ENCODE results near the gene FRMD4A. TPM values are rescaled to one million over a fixed set of nuclear protein-coding genes. Genes with fewer than 3 reads are reported as not detected.
"Not testable (repeated sequence)": the region's sequence is repeated elsewhere in the genome, so short reads cannot be mapped to it uniquely, and the experiment has no call there.

The FRMD4A gene
- polyA plus RNA-seq, 1 donor (not counting 4 experiments of a cell fraction or from before 2014, with no cell fraction given) = 12.9 TPM

GRCh38 chr10:14068601-14069250 is 262.0 kb downstream of the FRMD4A start:
- H3K9me1 ChIP-seq (ENCODE audit: control insufficient read depth, extremely low read depth, insufficient read depth, low read length) = no peaks in the 10 kb centered on the region
- H4K20me1 ChIP-seq (ENCODE audit: control insufficient read depth, extremely low read depth, insufficient read depth, low read length) = no peaks in the 10 kb centered on the region
- H3K4me2 ChIP-seq (ENCODE audit: control insufficient read depth, extremely low read depth, insufficient read depth, low read depth, low read length) = no peak overlapping the region
- H2AFZ ChIP-seq (ENCODE audit: control insufficient read depth, low read length) = no peak overlapping the region
- peaks cover 5% of the 10 kb centered on the region for H3K27me3 ChIP-seq (ENCODE audit: control insufficient read depth, extremely low read depth, insufficient read depth, low read length)
- peaks cover 2% of the 10 kb centered on the region for H3K4me1 ChIP-seq (ENCODE audit: control insufficient read depth, extremely low read depth, insufficient read depth, low read length)
- H3K79me2 ChIP-seq (ENCODE audit: control insufficient read depth, insufficient read depth, low read length) = no peaks in the 10 kb centered on the region
- H3K4me3 ChIP-seq (ENCODE audit: control insufficient read depth in 2 of 3, extremely low read depth in 1 of 3, insufficient read depth in 2 of 3, low read depth in 1 of 3, low read length in 3 of 3) = no peak overlapping the region
- no peak overlapping the region for H3K27ac ChIP-seq (ENCODE audit: control insufficient read depth, insufficient read depth, low read length)
- no peak for TF ChIP-seq EZH2 (IDR thresholded peaks at IDR 0.05; ENCODE audit: low read length)
- TF ChIP-seq, protein P1, sequence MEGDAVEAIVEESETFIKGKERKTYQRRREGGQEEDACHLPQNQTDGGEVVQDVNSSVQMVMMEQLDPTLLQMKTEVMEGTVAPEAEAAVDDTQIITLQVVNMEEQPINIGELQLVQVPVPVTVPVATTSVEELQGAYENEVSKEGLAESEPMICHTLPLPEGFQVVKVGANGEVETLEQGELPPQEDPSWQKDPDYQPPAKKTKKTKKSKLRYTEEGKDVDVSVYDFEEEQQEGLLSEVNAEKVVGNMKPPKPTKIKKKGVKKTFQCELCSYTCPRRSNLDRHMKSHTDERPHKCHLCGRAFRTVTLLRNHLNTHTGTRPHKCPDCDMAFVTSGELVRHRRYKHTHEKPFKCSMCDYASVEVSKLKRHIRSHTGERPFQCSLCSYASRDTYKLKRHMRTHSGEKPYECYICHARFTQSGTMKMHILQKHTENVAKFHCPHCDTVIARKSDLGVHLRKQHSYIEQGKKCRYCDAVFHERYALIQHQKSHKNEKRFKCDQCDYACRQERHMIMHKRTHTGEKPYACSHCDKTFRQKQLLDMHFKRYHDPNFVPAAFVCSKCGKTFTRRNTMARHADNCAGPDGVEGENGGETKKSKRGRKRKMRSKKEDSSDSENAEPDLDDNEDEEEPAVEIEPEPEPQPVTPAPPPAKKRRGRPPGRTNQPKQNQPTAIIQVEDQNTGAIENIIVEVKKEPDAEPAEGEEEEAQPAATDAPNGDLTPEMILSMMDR (optimal IDR thresholded peaks at IDR 0.05 in 1 of 3, IDR thresholded peaks at IDR 0.05 in 1 of 3, conservative IDR thresholded peaks at IDR 0.05 in 1 of 3; ENCODE audit: extremely low read depth in 1 of 3, insufficient read depth in 2 of 3, low read length in 3 of 3) = no peak
- dilution Hi-C loops (cut with MboI; ENCODE audit: extremely low pct_ligation_motif_present, low sequenced_read_pairs) = no loop called here
- DNase-seq (ENCODE audit: low read depth, low spot score) (no peak), FAIRE-seq (no peak)
- no peaks in the 10 kb centered on the region for H3K9me3 ChIP-seq (ENCODE audit: control insufficient read depth, low read depth, low read length)
- H3K36me3 ChIP-seq (ENCODE audit: control insufficient read depth in 2 of 2, extremely low read depth in 1 of 2, insufficient read depth in 2 of 2, low read length in 2 of 2) = no peaks in the 10 kb centered on the region
- H3K9ac ChIP-seq (ENCODE audit: control insufficient read depth, extremely low read depth, insufficient read depth, low read length) = no peak overlapping the region

GRCh38 chr10:14067638-14068037 is 263.1 kb downstream of the FRMD4A start:
- dilution Hi-C loops (cut with MboI; ENCODE audit: extremely low pct_ligation_motif_present, low sequenced_read_pairs); H3K9ac ChIP-seq (ENCODE audit: control insufficient read depth, extremely low read depth, insufficient read depth, low read length); H3K27ac ChIP-seq (ENCODE audit: control insufficient read depth, insufficient read depth, low read length); H3K4me2 ChIP-seq (ENCODE audit: control insufficient read depth, extremely low read depth, insufficient read depth, low read depth, low read length); H3K36me3 ChIP-seq (ENCODE audit: control insufficient read depth in 2 of 2, extremely low read depth in 1 of 2, insufficient read depth in 2 of 2, low read length in 2 of 2); H3K27me3 ChIP-seq (ENCODE audit: control insufficient read depth, extremely low read depth, insufficient read depth, low read length); H3K4me3 ChIP-seq (ENCODE audit: control insufficient read depth in 2 of 3, extremely low read depth in 1 of 3, insufficient read depth in 2 of 3, low read depth in 1 of 3, low read length in 3 of 3); FAIRE-seq; H3K4me1 ChIP-seq (ENCODE audit: control insufficient read depth, extremely low read depth, insufficient read depth, low read length); H3K9me1 ChIP-seq (ENCODE audit: control insufficient read depth, extremely low read depth, insufficient read depth, low read length); H4K20me1 ChIP-seq (ENCODE audit: control insufficient read depth, extremely low read depth, insufficient read depth, low read length); H3K79me2 ChIP-seq (ENCODE audit: control insufficient read depth, insufficient read depth, low read length); H2AFZ ChIP-seq (ENCODE audit: control insufficient read depth, low read length); DNase-seq (ENCODE audit: low read depth, low spot score); H3K9me3 ChIP-seq (ENCODE audit: control insufficient read depth, low read depth, low read length): not testable (repeated sequence)

GRCh38 chr10:14066106-14066505 is 264.6 kb downstream of the FRMD4A start:
- dilution Hi-C loops (cut with MboI; ENCODE audit: extremely low pct_ligation_motif_present, low sequenced_read_pairs) = no loop called here
- Histone ChIP-seq H3K9ac (ENCODE audit: control insufficient read depth, extremely low read depth, insufficient read depth, low read length) (no peak overlapping the region), H3K4me3 (ENCODE audit: control insufficient read depth in 2 of 3, extremely low read depth in 1 of 3, insufficient read depth in 2 of 3, low read depth in 1 of 3, low read length in 3 of 3) (no peak overlapping the region), H2AFZ (ENCODE audit: control insufficient read depth, low read length) (no peak overlapping the region), H4K20me1 (ENCODE audit: control insufficient read depth, extremely low read depth, insufficient read depth, low read length) (no peaks in the 10 kb centered on the region), H3K9me3 (ENCODE audit: control insufficient read depth, low read depth, low read length) (no peaks in the 10 kb centered on the region), H3K79me2 (ENCODE audit: control insufficient read depth, insufficient read depth, low read length) (no peaks in the 10 kb centered on the region), H3K9me1 (ENCODE audit: control insufficient read depth, extremely low read depth, insufficient read depth, low read length) (no peaks in the 10 kb centered on the region), H3K27me3 (ENCODE audit: control insufficient read depth, extremely low read depth, insufficient read depth, low read length) (peaks cover 9% of the 10 kb centered on the region), H3K27ac (ENCODE audit: control insufficient read depth, insufficient read depth, low read length) (no peak overlapping the region), H3K36me3 (ENCODE audit: control insufficient read depth in 2 of 2, extremely low read depth in 1 of 2, insufficient read depth in 2 of 2, low read length in 2 of 2) (no peaks in the 10 kb centered on the region), H3K4me2 (ENCODE audit: control insufficient read depth, extremely low read depth, insufficient read depth, low read depth, low read length) (no peak overlapping the region), H3K4me1 (ENCODE audit: control insufficient read depth, extremely low read depth, insufficient read depth, low read length) (no peaks in the 10 kb centered on the region)
- TF ChIP-seq, protein P1 (optimal IDR thresholded peaks at IDR 0.05 in 1 of 3, IDR thresholded peaks at IDR 0.05 in 1 of 3, conservative IDR thresholded peaks at IDR 0.05 in 1 of 3; ENCODE audit: extremely low read depth in 1 of 3, insufficient read depth in 2 of 3, low read length in 3 of 3) = no peak
- no peak for TF ChIP-seq EZH2 (IDR thresholded peaks at IDR 0.05; ENCODE audit: low read length)
- no peak for FAIRE-seq
- DNase-seq (ENCODE audit: low read depth, low spot score) = no peak
